Measurements from ENCODE around the gene LRRC18. TPM values are rescaled to one million over a fixed set of nuclear protein-coding genes. Genes with fewer than 3 reads are reported as not detected.

The LRRC18 gene
- total and polyA plus RNA-seq, 2 donors (not counting 3 experiments of a cell fraction or from before 2014, with no cell fraction given), result not detected

DNA sequence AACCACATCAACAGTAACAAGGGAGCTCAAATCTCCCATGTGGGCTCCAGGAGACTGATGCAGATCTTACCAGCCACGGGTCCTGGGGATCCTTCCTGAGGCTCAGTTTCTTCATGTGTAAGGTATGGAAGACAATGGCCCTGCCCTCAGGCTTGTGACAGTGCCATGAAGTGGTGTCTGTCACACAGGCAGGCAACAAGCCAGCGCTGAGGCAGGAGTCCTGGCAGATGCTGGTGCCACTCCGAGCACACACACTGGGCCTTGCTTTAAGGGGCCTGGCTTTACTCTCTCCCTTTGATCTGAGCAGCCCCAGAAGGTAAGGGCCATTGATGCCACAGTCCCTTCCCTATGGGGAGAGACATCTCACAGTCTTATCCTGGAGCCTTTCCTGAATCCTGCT lies 28.4 kb upstream of the LRRC18 start:
- FAIRE-seq, result no peak
- no peak overlapping the region for H3K27ac ChIP-seq (ENCODE audit: insufficient read depth, low read depth, low read length)
- dilution Hi-C loops (cut with MboI; ENCODE audit: extremely low pct_ligation_motif_present, low sequenced_read_pairs), result no loop called here

DNA sequence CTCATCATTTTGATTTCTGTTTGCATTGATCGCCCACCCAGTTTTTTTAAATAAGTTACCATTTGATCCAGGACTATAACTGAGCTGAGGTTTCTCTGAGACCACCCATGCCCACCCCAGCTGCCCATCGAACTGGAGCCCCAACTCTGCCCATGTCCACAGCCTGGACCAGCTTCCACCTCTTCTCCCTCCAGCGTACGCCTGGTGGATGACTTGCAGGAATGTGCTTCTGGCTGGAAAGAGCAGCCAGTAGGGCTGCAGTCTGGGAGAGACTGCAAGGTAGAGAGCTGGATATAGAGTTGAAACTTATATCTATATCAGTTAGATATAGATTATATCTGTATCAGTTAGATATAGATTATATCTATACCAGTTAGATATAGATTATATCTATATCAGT lies 25.8 kb upstream of the LRRC18 start:
- no TSS peak for BruUV-seq (replicated peaks)
- POLR2A ChIA-PET, result no interaction called here
- Histone ChIP-seq H3K27me3 (ENCODE audit: control insufficient read depth in 2 of 2, insufficient read depth in 2 of 2, low read length in 2 of 2) (no peaks in the 10 kb centered on the region), H4K20me1 (replicated peaks; ENCODE audit: control insufficient read depth, extremely low read depth, insufficient read depth, low read length) (no peaks in the 10 kb centered on the region), H3K4me1 (ENCODE audit: control insufficient read depth, extremely low read depth, insufficient read depth, low read length) (no peaks in the 10 kb centered on the region), H3K4me3 (replicated peaks in 1 of 3; ENCODE audit: insufficient read depth in 1 of 3, low read depth in 1 of 3, low read length in 3 of 3) (no peak overlapping the region), H3K36me3 (ENCODE audit: control insufficient read depth in 2 of 2, extremely low read depth in 1 of 2, insufficient read depth in 2 of 2, low read length in 2 of 2) (no peaks in the 10 kb centered on the region), H2AFZ (ENCODE audit: low read depth, low read length) (no peak overlapping the region), H3K9me1 (replicated peaks; ENCODE audit: control insufficient read depth, extremely low read depth, insufficient read depth, low read length) (no peaks in the 10 kb centered on the region), H3K9me3 (replicated peaks; ENCODE audit: control insufficient read depth, insufficient read depth, low read length) (no peaks in the 10 kb centered on the region), H3K79me2 (ENCODE audit: control insufficient read depth, insufficient read depth, low read length) (no peaks in the 10 kb centered on the region), H3K9ac (replicated peaks; ENCODE audit: extremely low read depth, insufficient read depth, low read length) (no peak overlapping the region), H3K27ac (ENCODE audit: insufficient read depth, low read depth, low read length) (no peak overlapping the region), H3K4me2 (ENCODE audit: insufficient read depth, low read length) (no peak overlapping the region)
- DNase-seq (ENCODE audit: low read depth, low spot score) (no peak), FAIRE-seq (no peak)
- dilution Hi-C loops (cut with MboI; ENCODE audit: extremely low pct_ligation_motif_present, low sequenced_read_pairs), result no loop called here
- intact Hi-C loops (cut with micrococcal nuclease), result no loop called here
- TF ChIP-seq JUN (IDR thresholded peaks at IDR 0.05; ENCODE audit: borderline replicate concordance, insufficient read depth, insufficient read length, low read depth) (no peak), GATA2 (IDR thresholded peaks at IDR 0.05; ENCODE audit: insufficient read depth, insufficient read length, low read depth, low read length) (no peak), FOS (IDR thresholded peaks at IDR 0.05; ENCODE audit: borderline replicate concordance, insufficient read depth, low read length) (no peak), POLR2AphosphoS5 (IDR thresholded peaks at IDR 0.05; ENCODE audit: insufficient read depth, low read depth, low read length) (no peak), MYC (IDR thresholded peaks at IDR 0.05; ENCODE audit: low read depth, low read length) (no peak), EZH2 (IDR thresholded peaks at IDR 0.05; ENCODE audit: borderline replicate concordance, low read depth, low read length, severe bottlenecking) (no peak), POLR2A (IDR thresholded peaks at IDR 0.05; ENCODE audit: low read depth, low read length) (no peak)
- TF ChIP-seq, protein P1, sequence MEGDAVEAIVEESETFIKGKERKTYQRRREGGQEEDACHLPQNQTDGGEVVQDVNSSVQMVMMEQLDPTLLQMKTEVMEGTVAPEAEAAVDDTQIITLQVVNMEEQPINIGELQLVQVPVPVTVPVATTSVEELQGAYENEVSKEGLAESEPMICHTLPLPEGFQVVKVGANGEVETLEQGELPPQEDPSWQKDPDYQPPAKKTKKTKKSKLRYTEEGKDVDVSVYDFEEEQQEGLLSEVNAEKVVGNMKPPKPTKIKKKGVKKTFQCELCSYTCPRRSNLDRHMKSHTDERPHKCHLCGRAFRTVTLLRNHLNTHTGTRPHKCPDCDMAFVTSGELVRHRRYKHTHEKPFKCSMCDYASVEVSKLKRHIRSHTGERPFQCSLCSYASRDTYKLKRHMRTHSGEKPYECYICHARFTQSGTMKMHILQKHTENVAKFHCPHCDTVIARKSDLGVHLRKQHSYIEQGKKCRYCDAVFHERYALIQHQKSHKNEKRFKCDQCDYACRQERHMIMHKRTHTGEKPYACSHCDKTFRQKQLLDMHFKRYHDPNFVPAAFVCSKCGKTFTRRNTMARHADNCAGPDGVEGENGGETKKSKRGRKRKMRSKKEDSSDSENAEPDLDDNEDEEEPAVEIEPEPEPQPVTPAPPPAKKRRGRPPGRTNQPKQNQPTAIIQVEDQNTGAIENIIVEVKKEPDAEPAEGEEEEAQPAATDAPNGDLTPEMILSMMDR (IDR thresholded peaks at IDR 0.05; ENCODE audit: extremely low read depth in 1 of 2, insufficient read depth in 1 of 2, low read depth in 1 of 2, low read length in 2 of 2), result no peak
- TF ChIP-seq, protein P2, sequence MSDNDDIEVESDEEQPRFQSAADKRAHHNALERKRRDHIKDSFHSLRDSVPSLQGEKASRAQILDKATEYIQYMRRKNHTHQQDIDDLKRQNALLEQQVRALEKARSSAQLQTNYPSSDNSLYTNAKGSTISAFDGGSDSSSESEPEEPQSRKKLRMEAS (IDR thresholded peaks at IDR 0.05; ENCODE audit: insufficient read depth, insufficient read length), result no peak
- CTCF ChIA-PET, result no interaction called here

More for the DNA sequence above, 28.4 kb upstream of the LRRC18 start:
- no peak for TF ChIP-seq EZH2 (IDR thresholded peaks at IDR 0.05; ENCODE audit: borderline replicate concordance, low read depth, low read length, severe bottlenecking)
- TF ChIP-seq, protein P1 (IDR thresholded peaks at IDR 0.05; ENCODE audit: extremely low read depth in 1 of 2, insufficient read depth in 1 of 2, low read depth in 1 of 2, low read length in 2 of 2), result no peak
- Histone ChIP-seq H3K9me3 (replicated peaks; ENCODE audit: control insufficient read depth, insufficient read depth, low read length) (no peaks in the 10 kb centered on the region), H3K4me3 (replicated peaks in 1 of 3; ENCODE audit: insufficient read depth in 1 of 3, low read depth in 1 of 3, low read length in 3 of 3) (no peak overlapping the region), H3K4me1 (ENCODE audit: control insufficient read depth, extremely low read depth, insufficient read depth, low read length) (no peaks in the 10 kb centered on the region), H3K9me1 (replicated peaks; ENCODE audit: control insufficient read depth, extremely low read depth, insufficient read depth, low read length) (no peaks in the 10 kb centered on the region), H2AFZ (ENCODE audit: low read depth, low read length) (no peak overlapping the region), H3K9ac (replicated peaks; ENCODE audit: extremely low read depth, insufficient read depth, low read length) (no peak overlapping the region), H3K27me3 (ENCODE audit: control insufficient read depth in 2 of 2, insufficient read depth in 2 of 2, low read length in 2 of 2) (no peaks in the 10 kb centered on the region), H3K36me3 (ENCODE audit: control insufficient read depth in 2 of 2, extremely low read depth in 1 of 2, insufficient read depth in 2 of 2, low read length in 2 of 2) (no peaks in the 10 kb centered on the region), H3K4me2 (ENCODE audit: insufficient read depth, low read length) (no peak overlapping the region), H4K20me1 (replicated peaks; ENCODE audit: control insufficient read depth, extremely low read depth, insufficient read depth, low read length) (no peaks in the 10 kb centered on the region), H3K79me2 (ENCODE audit: control insufficient read depth, insufficient read depth, low read length) (no peaks in the 10 kb centered on the region)
- ChIA-PET POLR2A (no interaction called here), CTCF (interaction anchor here (1.6 kb wide), 1 partner anchor 9 kb away, joined by 3 read pairs; no protein-coding TSS in a partner anchor)
- intact Hi-C loops (cut with micrococcal nuclease), result no loop called here
- no peak for DNase-seq (ENCODE audit: low read depth, low spot score)
- BruUV-seq (replicated peaks), result no TSS peak
